Keratinocyte (primary cell): ENCODE data around the gene CNTNAP2. TPM values are rescaled to one million over a fixed set of nuclear protein-coding genes. Genes with fewer than 3 reads are reported as not detected.

Source experiments
- DNase-seq: peaks from one replicate; pipeline ENCODE4 v3.0.0-alpha.2; 2011; ENCODE audit warnings: low read depth, missing footprints, low spot score
- FAIRE-seq: peaks from 2 replicates; lab custom pipeline; 2011; peaks lifted over from hg19 to GRCh38; lab: Jason Lieb, UNC
- H2AFZ ChIP-seq: 2 replicates; pipeline ENCODE4 v1.6.0; 2012; ENCODE audit warnings: low read length, control low read depth, inconsistent platforms; ENCODE audit not compliant: control insufficient read depth
- H3K27ac ChIP-seq: 2 replicates; pipeline ENCODE4 v1.5.1; 2011; ENCODE audit warnings: low read length; ENCODE audit not compliant: control insufficient read depth, insufficient read depth
- H3K27me3 ChIP-seq: 3 replicates; pipeline ENCODE4 v1.6.0; 2011; ENCODE audit warnings: low read length; ENCODE audit not compliant: control insufficient read depth, insufficient read depth; ENCODE audit errors: extremely low read depth
- H3K36me3 ChIP-seq, 2 experiments: 2 replicates in 1 of 2; 3 replicates in 1 of 2; pipeline ENCODE4 v1.5.1; 2011; ENCODE audit warnings: low read length in 2 of 2, mild to moderate bottlenecking in 1 of 2; ENCODE audit not compliant: control insufficient read depth in 2 of 2, insufficient read depth in 2 of 2; ENCODE audit errors: extremely low read depth in 1 of 2
- H3K4me1 ChIP-seq: 3 replicates; pipeline ENCODE4 v1.5.1; 2011; ENCODE audit warnings: low read length; ENCODE audit not compliant: control insufficient read depth, insufficient read depth; ENCODE audit errors: extremely low read depth
- H3K4me2 ChIP-seq: 3 replicates; pipeline ENCODE4 v1.6.0; 2011; ENCODE audit warnings: low read depth, low read length; ENCODE audit not compliant: control insufficient read depth, insufficient read depth; ENCODE audit errors: extremely low read depth
- H3K4me3 ChIP-seq, 3 experiments: fragments of 200-600 bp in 1 of 3; sonication (generic) in 1 of 3; 2 replicates in 2 of 3; 3 replicates in 1 of 3; pipeline ENCODE4 v1.5.1; 2011 to 2016; ENCODE audit warnings: low read length in 3 of 3, mild to moderate bottlenecking in 3 of 3, control low read depth in 2 of 3, inconsistent platforms in 1 of 3, low read depth in 1 of 3, mixed read lengths in 1 of 3, mixed run types in 1 of 3, moderate library complexity in 1 of 3; ENCODE audit not compliant: control insufficient read depth in 2 of 3, insufficient read depth in 2 of 3; ENCODE audit errors: extremely low read depth in 1 of 3
- H3K79me2 ChIP-seq: 2 replicates; pipeline ENCODE4 v1.6.0; 2012; ENCODE audit warnings: low read length; ENCODE audit not compliant: control insufficient read depth, insufficient read depth
- H3K9ac ChIP-seq: 3 replicates; pipeline ENCODE4 v1.6.0; 2011; ENCODE audit warnings: low read length; ENCODE audit not compliant: control insufficient read depth, insufficient read depth; ENCODE audit errors: extremely low read depth
- H3K9me1 ChIP-seq: 3 replicates; pipeline ENCODE4 v1.6.0; 2011; ENCODE audit warnings: low read length; ENCODE audit not compliant: control insufficient read depth, insufficient read depth; ENCODE audit errors: extremely low read depth
- H3K9me3 ChIP-seq: 2 replicates; pipeline ENCODE4 v1.5.1; 2012; ENCODE audit warnings: low read depth, low read length; ENCODE audit not compliant: control insufficient read depth
- H4K20me1 ChIP-seq: 3 replicates; pipeline ENCODE4 v1.6.0; 2011; ENCODE audit warnings: low read length; ENCODE audit not compliant: control insufficient read depth, insufficient read depth; ENCODE audit errors: extremely low read depth
- EZH2 ChIP-seq: IDR thresholded peaks from one replicate; pipeline ENCODE4 v1.6.1; 2012; ENCODE audit warnings: inconsistent platforms, mild to moderate bottlenecking, low read length, moderate library complexity
- dilution Hi-C: fragments of 300-500 bp; cut with MboI; formaldehyde crosslinking; loops from one replicate; pipeline ENCODE4 v1.7.0; 2020; ENCODE audit warnings: low sequenced_read_pairs; ENCODE audit not compliant: extremely low pct_ligation_motif_present
- polyA plus RNA-seq, 5 experiments: library from polyadenylated mRNA; depleted of rRNA in 3 of 5; stranded (reverse) in 3 of 5; stranded (forward) in 1 of 5; unstranded in 1 of 5; fragments of >200 nt; gene quantifications; 1 replicate in 1 of 5; 2 replicates in 3 of 5; 3 replicates in 1 of 5; pipeline versions ENCODE4 v1.2.1 to v1.2.3, GENCODE V29; 2011 to 2012; ENCODE audit warnings: missing spikeins in 2 of 5, low read depth in 1 of 5, low replicate concordance in 1 of 5
- TF ChIP-seq, protein P1 (sequence below), 3 experiments: IDR thresholded peaks in 1 of 3; conservative IDR thresholded peaks in 1 of 3; optimal IDR thresholded peaks in 1 of 3; 2 replicates in 2 of 3; 3 replicates in 1 of 3; pipeline versions ENCODE3 to v1.5.1; 2011; ENCODE audit warnings: low read length in 3 of 3, mild to moderate bottlenecking in 3 of 3, moderate library complexity in 2 of 3, control low read depth in 1 of 3, inconsistent platforms in 1 of 3; ENCODE audit not compliant: insufficient read depth in 2 of 3; ENCODE audit errors: extremely low read depth in 1 of 3

CNTNAP2 gene
- polyA plus RNA-seq, 1 donor (not counting 4 experiments of a cell fraction or from before 2014, with no cell fraction given): 1.4 TPM

DNA sequence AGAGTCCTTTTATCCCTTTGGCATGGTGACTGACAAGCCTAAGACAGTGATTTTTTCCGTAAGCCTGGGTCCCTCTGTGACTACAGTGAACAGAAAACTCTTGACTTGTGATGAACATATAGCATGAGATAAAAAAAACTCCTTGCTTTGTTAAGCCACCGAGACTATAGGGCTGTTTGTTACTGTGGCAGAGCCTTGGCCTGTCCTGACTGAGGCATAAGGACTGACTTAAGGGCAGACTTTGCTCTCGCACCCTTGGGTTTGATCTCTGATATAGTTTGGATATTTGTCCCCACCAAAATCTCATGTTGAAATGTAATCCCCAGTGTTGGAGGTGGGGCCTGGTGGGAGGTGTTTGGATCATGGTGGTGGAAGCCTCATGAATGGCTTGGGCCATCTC, 2157.5 kb downstream of the CNTNAP2 start:
- no peak for DNase-seq
- H3K4me2 ChIP-seq: no peak overlapping the region

DNA sequence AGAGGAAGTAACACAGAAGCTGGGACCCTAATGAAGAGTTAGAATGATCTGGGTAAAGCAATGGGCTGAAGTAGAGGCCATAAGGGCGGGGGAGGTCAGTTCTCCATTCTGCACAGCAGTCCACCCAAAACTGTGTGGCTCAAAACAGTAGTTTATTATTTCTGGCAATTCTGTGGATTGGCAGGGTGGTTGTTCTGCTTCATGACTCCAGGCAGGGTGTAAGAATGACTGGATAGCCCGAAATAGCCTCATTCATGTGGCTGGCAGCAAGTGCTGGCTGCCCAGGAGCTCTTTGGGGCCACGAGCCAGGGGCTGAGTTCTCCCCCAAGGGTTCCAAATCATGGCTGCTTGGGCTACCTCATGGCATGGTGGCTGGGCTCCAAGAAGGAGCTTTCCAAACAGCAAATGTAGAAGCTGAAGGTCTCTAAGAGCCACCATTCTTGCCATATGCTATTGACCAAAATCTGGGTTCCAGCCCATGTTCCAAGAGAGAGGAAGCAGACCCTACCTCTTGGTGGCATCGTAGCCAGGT, 2158.8 kb downstream of the CNTNAP2 start:
- H4K20me1 ChIP-seq: no peaks in the 10 kb centered on the region
- H3K27me3 ChIP-seq: peaks cover 7% of the 10 kb centered on the region
- no peak overlapping the region for H3K27ac ChIP-seq
- no peak for DNase-seq
- no peaks in the 10 kb centered on the region for H3K9me1 ChIP-seq
- dilution Hi-C loops: no loop called here
- FAIRE-seq: no peak
- no peaks in the 10 kb centered on the region for H3K9me3 ChIP-seq
- no peak overlapping the region for H3K4me3 ChIP-seq
- no peak overlapping the region for H3K9ac ChIP-seq
- no peak overlapping the region for H3K4me2 ChIP-seq
- no peak for TF ChIP-seq EZH2
- TF ChIP-seq, protein P1, sequence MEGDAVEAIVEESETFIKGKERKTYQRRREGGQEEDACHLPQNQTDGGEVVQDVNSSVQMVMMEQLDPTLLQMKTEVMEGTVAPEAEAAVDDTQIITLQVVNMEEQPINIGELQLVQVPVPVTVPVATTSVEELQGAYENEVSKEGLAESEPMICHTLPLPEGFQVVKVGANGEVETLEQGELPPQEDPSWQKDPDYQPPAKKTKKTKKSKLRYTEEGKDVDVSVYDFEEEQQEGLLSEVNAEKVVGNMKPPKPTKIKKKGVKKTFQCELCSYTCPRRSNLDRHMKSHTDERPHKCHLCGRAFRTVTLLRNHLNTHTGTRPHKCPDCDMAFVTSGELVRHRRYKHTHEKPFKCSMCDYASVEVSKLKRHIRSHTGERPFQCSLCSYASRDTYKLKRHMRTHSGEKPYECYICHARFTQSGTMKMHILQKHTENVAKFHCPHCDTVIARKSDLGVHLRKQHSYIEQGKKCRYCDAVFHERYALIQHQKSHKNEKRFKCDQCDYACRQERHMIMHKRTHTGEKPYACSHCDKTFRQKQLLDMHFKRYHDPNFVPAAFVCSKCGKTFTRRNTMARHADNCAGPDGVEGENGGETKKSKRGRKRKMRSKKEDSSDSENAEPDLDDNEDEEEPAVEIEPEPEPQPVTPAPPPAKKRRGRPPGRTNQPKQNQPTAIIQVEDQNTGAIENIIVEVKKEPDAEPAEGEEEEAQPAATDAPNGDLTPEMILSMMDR (optimal IDR thresholded peaks at IDR 0.05 in 1 of 3, IDR thresholded peaks at IDR 0.05 in 1 of 3, conservative IDR thresholded peaks at IDR 0.05 in 1 of 3; ENCODE audit: extremely low read depth in 1 of 3, insufficient read depth in 2 of 3, low read length in 3 of 3): no peak
- no peak overlapping the region for H2AFZ ChIP-seq
- no peaks in the 10 kb centered on the region for H3K36me3 ChIP-seq
- H3K79me2 ChIP-seq: no peaks in the 10 kb centered on the region
- no peaks in the 10 kb centered on the region for H3K4me1 ChIP-seq

More for the DNA sequence above, 2157.5 kb downstream of the CNTNAP2 start:
- peaks cover 7% of the 10 kb centered on the region for H3K27me3 ChIP-seq
- no peaks in the 10 kb centered on the region for H3K4me1 ChIP-seq
- no peak overlapping the region for H3K27ac ChIP-seq
- dilution Hi-C loops: no loop called here
- H3K9ac ChIP-seq: no peak overlapping the region
- no peaks in the 10 kb centered on the region for H3K9me1 ChIP-seq
- no peak for TF ChIP-seq EZH2
- TF ChIP-seq, protein P1 (optimal IDR thresholded peaks at IDR 0.05 in 1 of 3, IDR thresholded peaks at IDR 0.05 in 1 of 3, conservative IDR thresholded peaks at IDR 0.05 in 1 of 3; ENCODE audit: extremely low read depth in 1 of 3, insufficient read depth in 2 of 3, low read length in 3 of 3): no peak
- H3K4me3 ChIP-seq: no peak overlapping the region
- no peaks in the 10 kb centered on the region for H3K79me2 ChIP-seq
- no peak overlapping the region for H2AFZ ChIP-seq
- H3K36me3 ChIP-seq: no peaks in the 10 kb centered on the region
- H4K20me1 ChIP-seq: no peaks in the 10 kb centered on the region
- H3K9me3 ChIP-seq: no peaks in the 10 kb centered on the region
- no peak for FAIRE-seq
